GM18508 (cell line): ENCODE measurements around the gene ORAI3.

Experiments
- ATAC-seq: cut with Tn5 transposase; IDR thresholded peaks from one replicate; pipeline ENCODE4 v1.9.1; 2021; ENCODE audit warnings: moderate number of reproducible peaks; ENCODE audit not compliant: insufficient read depth, unreplicated experiment

ORAI3 gene

DNA sequence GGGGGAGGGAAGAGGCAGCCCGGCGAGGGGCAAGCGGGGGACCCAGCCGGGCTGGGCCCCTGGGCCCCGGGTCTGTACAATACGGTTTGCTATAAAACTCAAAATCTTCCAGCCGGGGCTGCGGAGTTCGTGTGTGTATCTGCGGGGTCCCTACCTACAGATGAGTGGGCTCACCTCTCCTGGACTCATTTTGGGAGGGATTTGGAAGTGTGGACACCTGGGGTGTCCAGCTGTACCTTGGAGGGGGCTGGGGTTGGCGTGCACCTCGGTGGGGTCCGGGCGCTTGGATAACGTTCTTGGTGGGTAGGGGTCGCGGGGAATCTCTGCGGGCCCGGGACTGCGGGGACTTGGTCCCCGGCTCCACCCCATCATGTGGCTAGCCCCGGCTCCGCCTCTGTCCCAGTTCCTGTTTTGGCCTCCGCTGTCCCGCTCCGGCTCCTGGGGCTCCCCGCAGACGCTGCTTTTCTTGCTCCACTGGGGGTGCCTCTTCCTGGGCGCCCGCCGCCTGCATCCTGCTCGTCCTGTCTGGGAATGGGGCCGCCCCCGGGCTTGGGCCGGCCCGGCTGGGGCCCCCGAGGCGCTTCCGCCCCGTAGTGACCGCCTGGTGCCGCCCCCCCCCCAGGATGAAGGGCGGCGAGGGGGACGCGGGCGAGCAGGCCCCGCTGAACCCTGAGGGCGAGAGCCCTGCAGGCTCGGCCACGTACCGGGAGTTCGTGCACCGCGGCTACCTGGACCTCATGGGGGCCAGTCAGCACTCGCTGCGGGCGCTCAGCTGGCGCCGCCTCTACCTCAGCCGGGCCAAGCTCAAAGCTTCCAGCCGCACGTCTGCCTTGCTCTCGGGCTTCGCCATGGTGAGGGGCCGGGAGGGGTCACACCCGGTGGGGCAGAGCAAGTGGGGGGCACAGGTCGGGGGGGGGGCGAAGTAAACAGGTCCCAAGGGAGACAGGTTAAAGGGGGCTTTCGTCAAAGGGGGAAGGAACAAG is at the start of gene ORAI3:
Gene ORAI3 (plus strand): TSS at position 402 of the 983 bp plus-strand sequence. CDS start 222 bp downstream, at position 624.
- no peak for ATAC-seq

DNA sequence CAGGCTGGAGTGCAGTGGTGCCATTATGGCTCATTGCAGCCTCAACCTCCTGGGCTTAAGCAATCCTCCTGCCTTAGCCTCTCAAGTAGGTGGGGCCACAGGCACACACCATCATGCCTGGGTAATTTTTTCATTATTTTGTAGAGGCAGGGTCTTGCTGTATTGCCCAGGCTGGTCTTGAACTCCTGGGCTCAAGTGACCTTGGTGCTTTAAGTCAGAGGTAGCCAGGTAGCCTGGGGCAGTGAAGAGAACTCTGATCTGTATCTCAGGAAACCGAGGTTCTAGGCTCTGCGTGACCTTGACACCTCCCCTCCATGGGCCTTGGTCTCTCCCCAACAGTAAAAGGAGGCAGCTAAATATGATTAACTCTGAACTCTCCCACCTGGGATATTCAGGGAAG is 49.1 kb upstream of the ORAI3 start:
- ATAC-seq = no peak

DNA sequence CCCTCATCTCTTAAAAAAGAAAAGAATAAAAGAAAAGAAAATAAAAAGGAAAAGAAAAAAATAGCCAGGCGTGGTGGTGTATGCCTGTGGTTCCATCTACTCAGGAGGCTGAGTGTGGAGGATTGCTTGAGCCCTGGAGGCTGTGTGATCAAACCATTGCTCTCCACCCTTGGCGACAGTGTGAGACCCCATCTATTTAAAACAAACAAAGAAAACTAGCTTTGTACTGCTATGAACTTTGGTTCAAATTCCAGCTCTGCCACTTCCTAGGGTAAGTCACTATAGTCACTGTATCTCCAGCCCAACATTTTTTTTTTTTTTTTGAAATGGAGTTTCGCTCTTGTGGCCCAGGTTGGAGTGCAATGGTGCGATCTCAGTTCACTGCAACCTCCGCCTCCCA is 48.3 kb upstream of the ORAI3 start:
- ATAC-seq = no peak

DNA sequence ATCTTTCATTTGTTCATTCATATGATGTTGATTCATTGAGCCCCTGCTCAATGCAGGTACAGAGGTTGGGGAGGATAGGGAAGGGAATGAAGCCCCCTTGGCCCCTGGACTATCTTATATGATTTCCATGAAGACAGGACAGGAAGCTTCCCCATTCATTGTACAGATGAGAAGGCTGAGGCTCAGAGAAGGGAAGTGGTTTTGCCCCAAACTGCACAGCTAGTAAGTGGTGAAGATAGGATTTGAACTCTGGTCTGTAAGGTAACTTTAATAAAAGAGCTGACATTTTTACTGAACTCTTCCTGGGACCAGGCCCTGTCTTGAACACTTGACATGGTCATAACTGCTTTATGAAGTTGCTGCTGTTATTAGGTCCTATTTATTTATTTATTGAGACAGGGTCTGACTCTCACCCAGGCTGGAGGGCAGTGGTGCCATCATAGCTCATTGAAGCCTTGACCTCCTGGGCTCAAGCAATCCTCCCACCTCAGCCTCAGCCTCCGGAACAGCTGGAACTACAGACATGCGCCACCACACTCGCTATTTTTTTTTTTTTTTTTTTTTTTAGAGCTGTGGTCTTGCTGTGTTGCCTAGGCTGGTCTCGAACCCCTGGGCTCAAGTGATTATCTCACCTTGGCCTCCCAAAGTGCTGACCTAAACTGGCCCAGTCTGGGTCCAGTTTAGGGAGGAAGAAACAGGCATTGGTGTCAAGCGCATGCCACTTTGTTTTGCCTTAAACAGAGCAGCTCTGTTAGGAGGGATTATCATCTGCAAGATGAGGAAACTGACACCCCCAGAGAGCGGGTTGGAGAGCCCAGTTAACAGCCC is 47.5 kb upstream of the ORAI3 start:
- no peak for ATAC-seq

DNA sequence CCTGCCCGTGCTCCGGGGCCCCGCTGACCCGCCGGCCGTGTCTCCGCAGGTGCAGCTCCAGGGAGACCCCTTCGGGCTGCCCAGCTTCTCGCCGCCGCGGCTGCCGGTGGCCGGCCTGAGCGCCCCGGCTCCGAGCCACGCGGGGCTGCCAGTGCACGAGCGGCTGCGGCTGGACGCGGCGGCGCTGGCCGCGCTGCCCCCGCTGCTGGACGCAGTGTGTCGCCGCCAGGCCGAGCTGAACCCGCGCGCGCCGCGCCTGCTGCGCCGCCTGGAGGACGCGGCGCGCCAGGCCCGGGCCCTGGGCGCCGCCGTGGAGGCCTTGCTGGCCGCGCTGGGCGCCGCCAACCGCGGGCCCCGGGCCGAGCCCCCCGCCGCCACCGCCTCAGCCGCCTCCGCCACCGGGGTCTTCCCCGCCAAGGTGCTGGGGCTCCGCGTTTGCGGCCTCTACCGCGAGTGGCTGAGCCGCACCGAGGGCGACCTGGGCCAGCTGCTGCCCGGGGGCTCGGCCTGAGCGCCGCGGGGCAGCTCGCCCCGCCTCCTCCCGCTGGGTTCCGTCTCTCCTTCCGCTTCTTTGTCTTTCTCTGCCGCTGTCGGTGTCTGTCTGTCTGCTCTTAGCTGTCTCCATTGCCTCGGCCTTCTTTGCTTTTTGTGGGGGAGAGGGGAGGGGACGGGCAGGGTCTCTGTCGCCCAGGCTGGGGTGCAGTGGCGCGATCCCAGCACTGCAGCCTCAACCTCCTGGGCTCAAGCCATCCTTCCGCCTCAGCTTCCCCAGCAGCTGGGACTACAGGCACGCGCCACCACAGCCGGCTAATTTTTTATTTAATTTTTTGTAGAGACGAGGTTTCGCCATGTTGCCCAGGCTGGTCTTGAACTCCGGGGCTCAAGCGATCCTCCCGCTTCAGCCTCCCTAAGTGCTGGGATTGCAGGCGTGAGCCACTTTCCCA is 46.6 kb upstream of the ORAI3 start:
- ATAC-seq = no peak

DNA sequence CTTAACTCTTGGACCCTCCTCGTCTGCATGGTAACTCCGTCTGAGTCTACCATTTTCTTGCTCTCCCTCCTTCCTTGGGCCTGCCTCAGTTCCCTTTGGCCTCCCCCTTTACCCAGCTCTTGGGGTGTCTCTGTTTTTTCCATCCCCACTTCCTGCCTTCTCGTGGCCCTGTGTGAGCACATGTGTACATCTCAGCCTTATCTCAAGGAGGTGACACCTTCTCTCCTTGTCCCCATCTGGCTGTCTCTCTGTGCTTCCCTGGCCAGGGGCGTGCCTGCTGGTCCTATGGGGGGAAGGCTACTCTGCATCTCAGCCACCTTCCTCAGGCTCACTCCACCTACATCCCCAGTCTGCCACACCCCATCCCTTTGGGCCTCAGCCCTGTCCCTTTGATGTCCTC is 45.9 kb upstream of the ORAI3 start:
- no peak for ATAC-seq

DNA sequence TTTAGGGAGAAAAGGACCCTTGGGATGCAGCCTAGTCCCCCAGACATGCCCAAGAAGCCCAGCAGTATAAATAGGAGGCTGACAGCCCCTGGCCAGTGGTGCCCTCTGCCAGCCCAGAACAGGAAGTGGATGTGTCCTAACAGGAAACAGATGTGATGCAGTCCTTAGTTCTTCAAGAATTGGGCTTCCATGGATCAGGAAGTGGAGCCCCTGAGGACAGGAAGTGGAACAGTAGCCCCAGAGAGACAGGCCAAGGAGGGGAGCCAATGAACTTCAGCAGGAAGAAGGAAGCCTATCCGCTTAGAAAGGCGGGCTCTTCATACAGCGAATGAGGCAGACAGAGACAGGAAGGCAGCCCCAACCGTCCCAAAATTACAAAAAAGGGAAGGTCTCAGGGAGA is 45.3 kb upstream of the ORAI3 start:
- no peak for ATAC-seq

DNA sequence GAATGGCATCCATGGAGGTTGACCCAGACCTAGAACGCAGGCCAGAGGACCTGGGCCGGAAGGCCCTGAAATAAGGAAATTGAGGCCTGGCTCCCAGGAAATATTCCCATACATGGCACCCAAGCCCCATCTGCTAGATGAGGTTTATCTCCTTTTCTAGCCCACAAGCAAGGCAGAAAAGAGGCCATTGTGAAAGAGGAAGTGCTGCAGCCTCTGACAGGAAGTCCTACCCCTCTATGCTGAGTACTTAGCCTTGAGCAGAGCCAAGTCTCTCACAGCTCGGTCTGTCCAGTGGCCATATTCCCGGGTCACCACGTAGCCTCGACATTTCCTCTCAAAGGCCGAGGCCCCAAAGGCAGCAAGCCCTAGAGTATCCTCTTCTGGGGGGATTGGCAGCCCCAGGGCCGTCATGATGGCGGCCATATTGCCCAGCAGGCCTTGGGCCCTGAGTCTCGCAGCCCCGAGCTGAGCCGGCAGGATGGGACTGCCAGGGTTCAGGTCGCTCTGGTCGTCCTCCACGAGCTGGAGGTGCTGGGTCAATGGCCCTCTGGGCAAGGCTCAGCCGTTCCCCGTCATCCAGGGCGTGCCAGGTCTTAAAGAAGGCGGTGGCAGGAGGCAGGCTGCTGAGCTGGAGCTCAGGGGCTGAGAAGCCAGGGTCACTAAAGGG is 44.6 kb upstream of the ORAI3 start:
- ATAC-seq = no peak

DNA sequence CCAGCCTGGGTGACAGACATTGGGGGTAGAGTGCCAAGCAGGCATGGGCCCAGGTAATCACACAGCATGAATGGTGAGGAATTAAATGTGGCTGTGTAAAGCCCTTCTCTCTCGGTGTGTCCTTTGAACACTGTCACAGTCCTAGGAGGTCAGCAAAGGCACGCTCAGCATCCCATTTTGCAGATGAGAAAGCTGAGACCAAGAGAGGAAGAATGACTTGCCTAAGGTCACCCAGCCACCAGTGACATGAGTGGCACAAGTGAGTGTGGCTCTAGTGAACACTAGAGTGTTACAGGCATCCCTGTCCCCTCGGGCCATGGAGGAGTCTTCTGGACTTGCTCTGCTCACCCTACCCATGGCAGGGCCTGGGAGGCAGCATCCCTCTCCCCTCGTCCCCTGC is 41.8 kb upstream of the ORAI3 start:
- ATAC-seq = no peak

DNA sequence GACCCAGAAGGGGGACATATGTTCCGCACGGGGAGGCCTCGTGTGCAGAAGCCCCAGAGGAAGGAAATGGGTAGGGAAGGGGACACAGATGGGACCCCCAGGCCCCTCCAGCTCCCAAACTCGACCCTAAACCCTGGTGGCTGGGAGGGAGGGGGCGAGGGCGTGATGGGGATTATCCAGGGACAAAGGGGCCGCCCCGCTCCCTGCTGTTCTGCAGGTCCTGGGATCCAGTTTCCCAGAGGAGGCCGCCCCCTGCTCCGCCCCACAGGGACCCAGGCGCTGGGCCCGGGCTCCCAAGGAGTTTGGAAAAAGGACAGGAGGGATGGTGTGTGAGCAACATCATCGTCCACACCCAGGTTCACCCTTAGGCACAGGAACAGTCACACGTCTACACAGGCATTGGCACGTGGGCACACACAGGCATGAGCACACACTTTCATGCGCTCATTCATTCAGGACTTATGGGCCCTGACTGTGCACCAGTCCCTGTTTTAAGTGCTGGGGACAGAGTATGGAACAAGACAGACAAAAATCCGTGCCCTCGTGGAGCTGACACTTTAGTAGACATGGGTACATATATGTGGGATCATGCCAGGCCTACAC is 38.3 kb upstream of the ORAI3 start:
- ATAC-seq = no peak

DNA sequence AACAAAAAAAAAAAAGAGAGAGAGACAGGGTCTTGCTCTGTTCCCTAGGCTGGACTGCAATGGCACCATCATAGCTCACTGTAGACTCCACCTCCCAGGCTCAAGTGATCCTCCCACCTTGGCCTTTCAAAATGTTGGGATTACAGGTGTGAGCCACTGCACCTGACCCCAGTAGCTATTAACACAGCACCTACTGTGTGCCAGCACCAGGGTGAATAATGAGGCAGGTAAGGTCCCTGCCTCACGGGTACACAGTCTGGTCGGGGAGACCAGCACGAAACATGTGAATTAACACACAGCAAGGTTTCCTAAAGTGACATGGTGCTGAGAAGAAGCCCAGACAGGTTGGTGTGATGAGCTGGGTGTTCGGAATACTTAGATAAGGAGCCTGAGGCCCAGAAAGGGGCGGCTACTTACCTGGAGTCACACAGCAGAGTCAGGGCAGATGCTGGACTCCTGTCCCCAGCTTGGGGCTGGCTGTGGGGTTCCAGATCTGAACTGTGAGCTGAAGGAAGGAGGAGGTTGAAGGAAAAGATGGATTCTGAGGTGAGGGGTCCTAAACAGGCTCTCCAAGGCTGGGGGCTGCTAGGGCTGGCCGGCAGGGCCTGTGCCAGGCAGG is 36.0 kb upstream of the ORAI3 start:
- no peak for ATAC-seq

DNA sequence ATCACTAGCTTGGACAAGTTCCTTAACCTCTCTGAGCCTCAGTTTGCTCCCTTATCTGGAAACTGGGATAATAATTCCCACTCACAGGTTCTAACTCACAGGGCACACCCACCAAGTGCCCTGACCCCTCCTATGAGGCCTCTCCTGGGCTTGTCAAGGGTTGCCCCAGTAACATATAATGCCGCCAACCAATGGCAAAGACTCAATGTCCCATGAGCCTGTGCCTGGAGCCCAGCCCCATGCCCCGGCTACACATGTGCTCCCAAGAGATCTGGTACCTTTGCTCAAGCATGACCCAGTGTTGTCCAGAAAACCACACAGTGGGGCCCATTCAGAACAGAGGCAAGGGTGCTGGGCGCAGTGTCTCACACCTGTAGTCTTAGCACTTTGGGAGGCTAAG is 34.0 kb upstream of the ORAI3 start:
- no peak for ATAC-seq

DNA sequence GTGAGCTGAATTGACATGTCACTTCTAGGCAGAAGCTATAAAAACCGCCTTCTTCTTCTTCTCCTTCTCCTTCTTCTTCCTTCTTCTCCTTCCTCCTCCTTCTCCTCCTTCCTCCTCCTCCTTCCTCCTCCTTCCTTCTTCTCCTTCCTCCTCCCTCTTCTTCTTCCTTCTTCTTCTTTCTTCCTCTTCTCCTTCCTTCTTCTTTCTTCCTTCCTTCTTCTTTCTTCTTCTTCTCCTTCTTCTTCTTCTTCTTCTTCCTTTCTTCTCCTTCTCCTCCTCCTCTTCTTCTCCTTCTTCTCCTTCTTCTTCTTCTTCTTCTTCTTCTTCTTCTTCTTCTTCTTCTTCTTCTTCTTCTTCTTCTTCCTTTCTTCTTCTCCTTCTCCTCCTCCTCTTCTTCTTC is 30.3 kb upstream of the ORAI3 start:
- no peak for ATAC-seq

DNA sequence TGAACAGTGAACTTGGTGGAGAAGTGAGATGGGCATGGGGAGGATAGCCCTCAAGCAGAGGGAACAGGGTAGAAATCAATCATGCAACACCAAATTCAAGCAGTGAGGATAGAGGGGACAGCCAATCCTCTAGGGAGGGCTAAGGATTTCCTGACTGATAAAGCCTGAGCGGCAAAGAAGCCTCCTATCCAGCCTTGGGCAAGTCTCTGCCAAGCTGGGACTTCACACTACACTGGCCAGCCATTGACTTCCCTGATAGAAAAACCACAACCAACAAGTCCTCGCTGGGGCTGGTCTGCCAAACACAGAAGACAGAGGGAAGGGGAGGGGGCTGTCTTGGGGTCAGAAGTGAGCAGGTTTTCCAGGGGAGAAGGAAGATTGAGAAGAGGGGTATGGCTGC is 28.0 kb upstream of the ORAI3 start:
- ATAC-seq = no peak

DNA sequence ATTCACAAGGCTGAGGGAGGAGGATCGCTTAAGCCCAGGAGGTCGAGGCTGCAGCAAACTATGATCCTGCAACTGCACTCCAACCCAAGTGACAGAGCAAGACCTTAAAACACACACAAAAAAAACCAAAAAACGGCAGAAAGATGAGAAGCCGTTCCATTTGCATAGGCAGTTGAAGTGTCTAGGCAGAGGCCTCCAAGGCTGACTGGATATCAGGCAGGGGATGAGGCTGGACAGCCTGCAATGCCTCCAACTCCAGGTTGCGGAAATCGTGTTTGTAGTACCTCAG is 27.5 kb upstream of the ORAI3 start:
- no peak for ATAC-seq

DNA sequence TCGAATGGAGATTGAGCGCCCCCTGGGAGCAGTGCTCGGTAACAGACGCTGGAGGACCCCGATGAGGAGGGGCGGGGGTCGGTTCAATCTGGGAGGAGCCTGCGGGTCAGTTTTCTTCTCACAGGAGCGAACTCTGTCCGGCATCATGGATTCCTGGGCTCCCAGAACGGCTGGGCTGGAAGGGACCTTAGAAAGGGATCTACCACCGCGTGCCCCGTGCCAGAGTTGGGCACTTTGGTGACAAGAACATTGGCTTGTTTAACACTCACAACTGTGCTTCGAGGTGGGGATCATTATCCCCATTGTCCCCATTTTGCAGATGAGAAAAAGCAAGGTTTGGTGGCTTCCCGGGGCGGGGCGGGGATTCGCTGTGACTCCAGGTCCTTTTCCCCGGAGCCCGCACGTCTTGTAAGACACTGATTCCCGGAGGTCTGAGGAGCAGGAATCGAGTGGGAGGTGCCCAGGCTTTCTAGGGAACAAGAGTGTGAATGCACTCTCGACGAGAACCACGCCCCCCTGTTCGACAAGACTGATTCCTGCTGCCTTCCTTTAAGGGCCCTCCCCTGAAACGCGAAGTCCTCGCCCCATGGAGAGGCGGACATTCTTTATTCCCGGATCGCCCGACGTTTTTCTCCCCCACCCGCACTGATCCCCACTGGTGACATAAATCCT is 27.0 kb upstream of the ORAI3 start:
- no peak for ATAC-seq

DNA sequence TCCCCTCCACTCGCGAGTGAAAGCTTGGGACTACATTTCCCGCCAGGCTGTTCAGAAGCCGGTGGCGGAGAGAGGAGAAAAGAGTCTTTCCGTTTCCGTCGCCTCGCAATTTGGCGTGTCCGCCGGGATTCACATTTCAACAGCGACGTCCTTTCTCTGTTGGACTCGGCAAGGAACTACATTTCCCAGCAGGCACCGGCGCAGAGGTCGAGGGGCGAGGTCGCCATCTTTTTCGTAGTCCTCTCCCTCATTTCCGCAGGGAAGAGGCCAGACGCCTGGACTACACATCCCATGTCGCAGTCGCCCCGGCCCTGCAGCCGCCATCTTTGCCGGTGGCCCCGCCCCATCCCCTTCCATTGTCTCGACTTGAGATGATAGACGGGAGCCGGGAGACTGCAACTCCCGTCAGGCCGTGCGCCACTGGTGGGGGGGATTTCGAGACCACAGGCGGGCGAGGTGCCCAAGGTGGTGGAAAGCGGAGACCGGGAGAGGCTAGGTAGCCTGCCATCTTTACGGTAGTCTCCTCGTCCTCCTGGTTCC is 26.4 kb upstream of the ORAI3 start:
- ATAC-seq = peak; percentile 60

DNA sequence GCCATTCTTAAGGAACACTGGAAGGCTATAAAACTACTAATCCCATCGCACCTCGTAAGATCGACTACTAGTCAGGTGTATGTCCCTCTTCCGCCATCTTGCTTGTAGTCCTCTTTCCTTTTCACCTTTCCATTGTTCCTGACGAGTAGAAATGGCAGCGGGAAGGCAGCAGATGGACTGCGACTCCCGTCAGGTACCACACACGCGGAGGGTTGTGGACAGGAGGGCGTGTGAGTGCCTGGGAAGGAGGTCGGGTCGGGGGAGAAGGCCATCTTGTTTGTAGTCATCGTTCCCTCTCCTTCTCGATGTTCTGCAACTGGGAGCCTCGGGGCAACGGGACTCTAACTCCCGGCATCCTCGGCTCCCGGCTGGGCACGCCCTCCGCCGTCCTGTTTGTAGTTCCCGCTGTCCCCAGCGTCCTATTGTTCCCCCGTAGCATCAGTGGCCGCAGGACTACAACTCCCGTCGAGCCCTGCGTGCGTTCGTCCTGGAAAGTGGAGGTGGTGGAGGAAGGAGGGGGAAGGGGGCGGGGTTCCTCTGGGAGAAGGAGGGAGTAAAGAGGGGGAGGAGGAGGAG is 25.8 kb upstream of the ORAI3 start:
- ATAC-seq = peak; percentile 57
